Pancreas (tissue), 10 donors: ENCODE results near the gene TFDP2. TPM values are rescaled to one million over a fixed set of nuclear protein-coding genes. Genes with fewer than 3 reads are reported as not detected.
"Not testable (repeated sequence)": the region's sequence is repeated elsewhere in the genome, so short reads cannot be mapped to it uniquely, and the experiment has no call there.

Experiments
- ATAC-seq, 4 donors: fragments of 200-7000 bp; cut with Tn5 transposase; one replicate each; pipeline versions ENCODE4 v1.8.0 to v1.9.1; 2020; ENCODE audit warnings: mild to moderate bottlenecking in 4 of 4, moderate library complexity in 4 of 4
- DNase-seq, 6 donors: peaks; one replicate each; pipeline ENCODE4 v3.0.0-alpha.2; 2020
- FAIRE-seq: peaks from 2 replicates; lab custom pipeline; 2012; peaks lifted over from hg19 to GRCh38; lab: Jason Lieb, UNC
- H3K27ac ChIP-seq, 4 donors: fragments of 200-600 bp; sonication (generic); 1 replicate in 3 of 4; 2 replicates in 1 of 4; pipeline versions ENCODE4 v1.5.0 to v1.8.0; 2020
- H3K27me3 ChIP-seq, 4 donors: fragments of 200-600 bp; one replicate each; pipeline ENCODE4 v1.8.0; 2021
- H3K36me3 ChIP-seq, 3 donors: fragments of 200-600 bp; sonication (generic) in 1 of 3; one replicate each; pipeline versions ENCODE4 v1.5.0 to v1.8.0; 2020 to 2021
- H3K4me1 ChIP-seq, 3 donors: fragments of 200-600 bp; one replicate each; pipeline ENCODE4 v1.8.0; 2021
- H3K4me3 ChIP-seq, 4 donors: fragments of 200-600 bp; sonication (generic) in 2 of 4; one replicate each; pipeline versions ENCODE4 v1.5.0 to v1.8.0; 2020 to 2021
- H3K9me3 ChIP-seq, 4 donors: fragments of 200-600 bp; one replicate each; pipeline ENCODE4 v1.8.0; 2021
- CTCF ChIP-seq, 4 donors: fragments of 200-600 bp; sonication (generic) in 3 of 4; IDR thresholded peaks; one replicate each; pipeline versions ENCODE4 v1.5.0 to v1.8.0; 2021; ENCODE audit warnings: antibody characterized with exemption in 4 of 4
- WGBS, 2 donors: extraction: QIAGEN DNeasy Blood & Tissue Kit; methylation state at CpG; one replicate each; pipeline ENCODE4 v1.1.7; 2013; 5-methylcytosine and 5-hydroxymethylcytosine counted together
- intact Hi-C, 3 donors: fragments of 100-400 bp; cut with DNase I; formaldehyde crosslinking; loops; one replicate each; pipeline versions ENCODE4 v1.11.1 to v1.14.2; 2022
- polyA plus RNA-seq, 2 donors: library from polyadenylated mRNA; stranded (reverse); fragments of 200-250 nt; gene quantifications; one replicate each; pipeline ENCODE4 v1.2.3, GENCODE V29; 2013
- total RNA-seq, 6 donors: library from RNA; stranded (reverse); fragmentation: NEBNext Ultra II Directional in 4 of 6; extraction: Animal tissue kit (Norgen Biotek cat#: 25700) in 4 of 6; gene quantifications; one replicate each; pipeline versions ENCODE4 v1.2.1 to v1.2.4, GENCODE V29; 2021 to 2023
- donor health status: healthy with polysubstance abuse.
- donor health status: DM: no; HTN: no; CAD: no; lungs with moderate emphysema.
- donor health status: DM: no; HTN: no; CAD: no.
- donor health status: control.
- donor health status: control.
- donor health status: Bipolar disorder and iron deficiency.
- donor health status: DM: yes; HTN: yes; CAD: no.
- donor health status: DM: no; HTN: no; CAD: no.
- donor health status: DM: no; HTN: no; CAD: no.
- donor health status: DM: yes; HTN: yes; CAD: no.

Gene TFDP2
- total and polyA plus RNA-seq, 8 donors: 4.6 to 25.7 (median 16.8) TPM

GRCh38 chr3:142095841-142096240, 53.5 kb downstream of the TFDP2 start:
- intact Hi-C loops: no loop called here
- DNase-seq (no peak), ATAC-seq (no peak), FAIRE-seq (no peak)
- no peaks in the 10 kb centered on the region for H3K36me3 ChIP-seq
- no peak overlapping the region for H3K27ac ChIP-seq
- no peak overlapping the region for H3K4me3 ChIP-seq
- no peaks in the 10 kb centered on the region for H3K4me1 ChIP-seq
- H3K9me3 ChIP-seq: no peaks in the 10 kb centered on the region
- 82 to 92% methylated on average over 2 of the region's 2 CpGs for WGBS, 2 donors
- no peak for TF ChIP-seq CTCF (IDR thresholded peaks at IDR 0.05)
- no peaks in the 10 kb centered on the region for H3K27me3 ChIP-seq

GRCh38 chr3:142088925-142089324, 60.4 kb downstream of the TFDP2 start:
- ATAC-seq, H3K4me3 ChIP-seq, FAIRE-seq: not testable (repeated sequence)

DNA sequence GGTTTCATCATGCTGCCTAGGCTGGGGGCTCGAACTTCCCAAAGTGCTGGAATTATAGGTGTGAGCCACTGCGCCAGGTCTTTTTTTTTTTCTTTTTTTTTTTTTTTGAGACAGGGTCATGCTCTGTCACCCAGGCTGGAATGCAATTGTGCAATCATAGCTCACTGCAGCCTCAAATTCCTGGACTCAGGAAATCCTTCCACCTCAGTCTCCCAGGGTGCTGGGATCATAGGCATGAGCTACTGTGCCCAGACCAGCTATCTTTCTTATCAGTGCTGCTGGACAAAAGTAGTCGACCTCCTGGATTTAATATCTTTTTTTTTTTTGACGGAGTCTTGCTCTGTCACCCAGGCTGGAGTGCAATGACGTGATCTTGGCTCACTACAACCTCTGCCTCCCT, 60.8 kb downstream of the TFDP2 start:
- DNase-seq (no peak), ATAC-seq (no peak), FAIRE-seq (no peak)
- Histone ChIP-seq H3K4me1 (no peaks in the 10 kb centered on the region), H3K27me3 (no peaks in the 10 kb centered on the region), H3K9me3 (no peaks in the 10 kb centered on the region), H3K27ac (no peak overlapping the region), H3K36me3 (no peaks in the 10 kb centered on the region), H3K4me3 (no peak overlapping the region)
- no peak for TF ChIP-seq CTCF (IDR thresholded peaks at IDR 0.05)
- 79 to 80% methylated on average over 5 of the region's 5 CpGs for WGBS, 2 donors
- intact Hi-C loops: no loop called here

More at GRCh38 chr3:142088925-142089324, 60.4 kb downstream of the TFDP2 start:
- H3K27ac ChIP-seq, H3K36me3 ChIP-seq, H3K4me1 ChIP-seq, H3K9me3 ChIP-seq, DNase-seq, H3K27me3 ChIP-seq, intact Hi-C loops: not testable (repeated sequence)
- WGBS, 2 donors: 90 to 91% methylated on average over 5 of the region's 5 CpGs

DNA sequence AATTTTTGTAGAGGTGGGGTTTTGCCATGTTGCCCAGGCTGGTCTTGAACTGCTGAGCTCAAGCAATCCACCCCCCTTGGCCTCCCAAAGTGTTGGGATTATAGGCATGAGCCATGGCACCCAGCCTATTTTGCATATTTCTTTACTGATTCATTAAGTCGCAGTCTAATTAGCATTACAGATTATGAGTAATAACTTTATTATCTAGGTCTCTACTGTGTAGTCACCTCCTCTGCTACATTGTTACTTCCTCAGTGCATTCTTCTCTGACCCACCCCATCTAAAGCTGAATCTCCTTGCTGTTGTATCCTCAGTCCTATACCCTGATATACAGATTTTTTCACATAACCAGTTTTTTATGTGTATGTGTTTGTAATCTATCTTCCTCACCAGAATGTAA, 61.7 kb downstream of the TFDP2 start:
- Histone ChIP-seq H3K36me3 (no peaks in the 10 kb centered on the region), H3K4me3 (no peak overlapping the region), H3K9me3 (no peaks in the 10 kb centered on the region), H3K27me3 (no peaks in the 10 kb centered on the region), H3K4me1 (no peaks in the 10 kb centered on the region), H3K27ac (no peak overlapping the region)
- no peak for DNase-seq
- ATAC-seq: no peak
- intact Hi-C loops: no loop called here
- FAIRE-seq: no peak
- no peak for TF ChIP-seq CTCF (IDR thresholded peaks at IDR 0.05)
- WGBS, 2 donors: 91 to 100% methylated on average over 1 of the region's 1 CpG

GRCh38 chr3:142086581-142087090, 62.7 kb downstream of the TFDP2 start:
- DNase-seq (no peak), ATAC-seq (no peak), FAIRE-seq (no peak)
- no peak for TF ChIP-seq CTCF (IDR thresholded peaks at IDR 0.05)
- H3K27ac ChIP-seq: no peak overlapping the region
- H3K36me3 ChIP-seq: no peaks in the 10 kb centered on the region
- no peaks in the 10 kb centered on the region for H3K9me3 ChIP-seq
- intact Hi-C loops: no loop called here
- 54 to 58% methylated on average over 2 of the region's 2 CpGs for WGBS, 2 donors
- H3K27me3 ChIP-seq: no peaks in the 10 kb centered on the region
- H3K4me3 ChIP-seq: no peak overlapping the region
- H3K4me1 ChIP-seq: no peaks in the 10 kb centered on the region
